KG1 (cell line): ENCODE data around the gene UGT1A4.

Source experiments
- DNase-seq: peaks from one replicate; lab custom pipeline; 2025; lab: John Stamatoyannopoulos, UW

The UGT1A4 gene

DNA sequence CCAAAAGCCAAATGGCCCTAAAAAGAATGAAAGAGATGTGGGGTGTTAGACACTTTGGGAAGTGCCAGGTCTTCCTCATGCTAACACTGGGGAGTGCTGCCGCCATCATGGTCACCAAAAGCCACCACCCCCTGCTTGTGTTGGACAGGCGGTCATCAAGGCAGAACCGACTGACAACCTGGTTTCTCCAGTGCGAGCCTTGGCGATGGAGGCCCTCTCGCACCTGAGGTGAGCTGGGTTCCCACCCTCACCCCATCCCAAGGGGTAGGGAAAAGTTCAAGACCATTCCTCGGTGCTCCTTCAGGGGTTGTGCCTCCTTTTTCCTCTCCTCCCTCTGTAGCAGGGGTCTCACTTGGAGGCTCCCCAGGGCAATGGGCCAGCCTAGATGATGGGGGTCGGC, 93.2 kb downstream of the UGT1A4 start:
- no peak for DNase-seq

GRCh38 chr2:233813236-233814055, 94.9 kb downstream of the UGT1A4 start:
- no peak for DNase-seq

- no peak for DNase-seq
Measured at GRCh38 chr2:233814056-233814835, 95.7 kb downstream of the UGT1A4 start.

DNA sequence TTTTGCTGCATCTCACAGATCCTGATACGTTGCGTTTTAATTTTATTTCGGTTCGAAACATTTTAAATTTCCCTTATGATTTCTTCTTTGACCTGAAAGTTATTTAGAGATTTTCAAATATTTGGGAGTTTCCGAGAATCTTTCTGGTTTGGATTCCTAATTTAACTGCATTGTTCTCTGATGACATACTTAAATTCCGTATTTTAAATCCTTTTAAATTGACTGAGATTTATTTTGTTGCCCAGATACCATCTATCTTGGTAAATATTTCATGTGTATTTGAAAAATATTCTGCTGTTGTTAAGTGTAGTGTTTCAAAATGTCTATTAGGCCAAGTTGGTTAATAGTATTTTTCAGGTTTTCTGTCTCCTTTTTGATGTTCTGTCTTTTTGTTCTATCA, 97.3 kb downstream of the UGT1A4 start:
- DNase-seq: no peak

- no peak for DNase-seq
Measured at GRCh38 chr2:233816334-233816733, 97.8 kb downstream of the UGT1A4 start.

DNA sequence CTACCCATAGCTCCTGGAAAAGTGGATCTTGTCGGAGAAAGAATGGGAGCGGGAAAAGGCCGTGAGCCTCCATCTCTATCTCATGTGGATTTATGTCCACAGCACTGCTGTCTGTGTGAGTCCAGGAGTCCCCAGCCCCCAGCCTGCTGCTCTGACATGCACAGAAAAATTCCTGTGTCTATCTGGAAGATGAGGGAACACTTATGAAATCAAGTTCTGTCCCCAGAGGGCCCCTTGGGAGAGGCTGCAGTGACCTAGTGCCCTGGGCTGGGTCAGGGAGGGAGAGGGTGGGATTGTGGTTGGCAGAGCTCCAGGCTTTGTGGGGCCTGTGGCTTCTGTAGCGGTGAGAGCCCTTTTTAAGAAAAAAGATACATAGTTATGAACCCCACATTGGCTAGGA, 98.2 kb downstream of the UGT1A4 start:
- no peak for DNase-seq

DNA sequence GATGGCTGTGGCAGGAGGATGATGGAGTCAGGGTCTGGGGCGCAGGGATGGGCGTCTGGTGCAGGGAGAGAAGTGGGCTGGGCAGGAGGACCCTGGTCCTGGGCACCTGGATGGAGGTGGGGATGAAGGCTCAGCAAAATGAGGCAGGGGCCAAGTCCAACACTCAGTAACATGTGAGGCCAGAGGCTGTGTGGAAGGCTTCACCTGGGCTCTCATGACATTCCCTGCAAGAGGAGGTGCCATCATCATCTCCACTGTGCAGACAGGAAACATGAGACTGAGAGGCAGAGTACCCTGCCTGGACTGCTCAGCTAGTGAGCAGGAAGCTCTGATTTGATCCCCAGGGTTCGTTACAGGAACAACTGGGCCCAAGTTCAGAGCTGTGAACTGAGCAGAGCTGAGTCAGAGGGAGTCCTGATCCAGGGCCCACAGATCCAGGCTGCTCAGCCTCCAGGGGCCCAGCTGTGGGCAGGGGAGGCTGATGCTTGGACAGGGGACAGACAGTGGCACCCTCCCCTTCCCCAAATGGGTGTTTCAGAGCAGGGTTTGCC, 98.9 kb downstream of the UGT1A4 start:
- no peak for DNase-seq

DNA sequence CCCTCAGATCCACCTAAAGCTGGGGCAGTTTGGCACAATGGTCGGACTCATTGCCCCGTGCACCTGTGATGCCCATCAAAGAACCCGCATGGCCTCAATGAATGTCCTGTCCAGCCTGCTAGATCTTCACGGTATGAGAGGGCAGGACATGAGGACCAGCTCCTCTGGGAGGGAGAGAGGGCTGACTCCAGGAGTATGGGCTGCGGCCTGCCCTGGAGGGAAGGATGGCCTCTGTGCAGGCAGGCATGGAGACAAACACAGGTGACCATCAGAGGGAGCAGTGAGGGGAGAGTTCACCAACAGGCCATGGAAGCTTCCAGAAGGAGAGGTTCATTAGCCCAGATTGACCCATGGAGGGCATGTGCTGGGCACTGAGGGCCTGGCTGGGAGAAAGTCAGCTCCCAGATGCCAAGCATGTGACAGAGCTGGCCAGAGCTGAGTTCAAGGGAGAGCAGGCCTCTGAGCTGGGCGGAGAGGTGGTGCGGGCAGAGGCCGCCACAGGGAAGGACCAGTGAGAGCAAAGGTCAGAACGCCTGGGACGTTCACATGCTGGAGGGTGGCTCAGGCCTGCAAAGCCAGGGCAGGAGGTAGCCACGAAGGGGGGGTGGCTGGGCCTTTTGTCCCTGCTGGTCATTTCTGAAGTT, 99.6 kb downstream of the UGT1A4 start:
- DNase-seq: no peak

GRCh38 chr2:233818639-233819621, 100.4 kb downstream of the UGT1A4 start:
- DNase-seq: no peak

GRCh38 chr2:233819884-233820773, 101.6 kb downstream of the UGT1A4 start:
- DNase-seq: no peak

DNA sequence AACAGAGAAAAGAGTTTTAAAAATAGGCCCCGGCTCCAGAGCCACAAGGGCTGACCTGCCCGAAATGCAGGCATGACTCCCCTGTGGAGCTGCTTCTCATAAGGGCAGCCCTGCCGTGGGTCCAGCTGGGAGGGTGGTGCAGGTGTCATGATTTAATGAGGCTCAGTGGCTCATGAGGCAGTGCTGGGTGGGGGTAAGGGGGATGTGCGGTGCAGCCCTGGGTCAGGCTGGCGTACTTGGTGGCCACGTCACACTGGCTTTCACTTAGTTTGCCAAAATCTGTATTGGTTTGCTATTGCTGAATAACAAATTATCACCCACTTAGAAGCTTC, 102.2 kb downstream of the UGT1A4 start:
- DNase-seq: no peak

GRCh38 chr2:233821196-233821595, 102.7 kb downstream of the UGT1A4 start:
- no peak for DNase-seq

DNA sequence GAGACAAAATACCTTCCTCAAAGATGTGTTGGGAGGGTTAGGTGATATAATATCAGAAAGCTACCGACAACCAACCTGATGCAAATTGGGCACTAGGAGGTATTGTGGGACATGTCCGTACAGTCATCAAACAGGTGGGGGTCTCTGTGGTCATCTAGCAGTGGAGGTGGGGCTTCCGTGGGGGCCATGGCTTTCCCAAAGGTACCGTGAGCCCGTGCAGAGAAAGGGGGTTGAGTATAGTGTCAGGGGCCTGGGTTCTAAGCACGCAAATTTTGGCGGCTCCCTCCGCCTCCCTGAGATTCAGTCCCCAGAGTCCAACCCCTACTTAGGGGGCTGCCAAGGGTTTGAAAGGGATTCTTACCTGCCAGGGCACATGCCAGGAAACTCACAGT, 103.2 kb downstream of the UGT1A4 start:
- DNase-seq: no peak

GRCh38 chr2:233822101-233822771, 103.7 kb downstream of the UGT1A4 start:
- no peak for DNase-seq
